H1 (cell line): ENCODE results near the gene ADARB2. TPM values are rescaled to one million over a fixed set of nuclear protein-coding genes. Genes with fewer than 3 reads are reported as not detected.

Source experiments
- CTCF ChIA-PET: fragments of 300-600 bp; sonication (Branson Sonifier 250); formaldehyde crosslinking; loops from one replicate; lab custom pipeline; 2021; ENCODE audit not compliant: partially characterized antibody; lab: Charles Lee
- POLR2A ChIA-PET: fragments of 300-600 bp; sonication (Branson Sonifier 250); formaldehyde crosslinking; loops from one replicate; lab custom pipeline; 2021; ENCODE audit warnings: inconsistent platforms; ENCODE audit not compliant: partially characterized antibody; lab: Charles Lee
- DNase-seq, 2 experiments: peaks; one replicate each; pipeline versions ENCODE4 v3.0.0 to v3.0.0-alpha.2; 2010 to 2022; ENCODE audit warnings: low spot score in 2 of 2, low read depth in 1 of 2, mixed read lengths in 1 of 2
- FAIRE-seq: peaks from 2 replicates; lab custom pipeline; 2011; peaks lifted over from hg19 to GRCh38; lab: Jason Lieb, UNC
- H2AFZ ChIP-seq: 2 replicates; pipeline ENCODE4 v1.8.1; 2012; ENCODE audit warnings: low read length, inconsistent platforms
- H2AK5ac ChIP-seq: 2 replicates; pipeline ENCODE4 v1.6.1; 2013; ENCODE audit warnings: low read depth, low read length
- H2BK120ac ChIP-seq: replicated peaks from 2 replicates; pipeline ENCODE3; 2013; ENCODE audit warnings: low read depth, low read length, inconsistent platforms
- H2BK12ac ChIP-seq: 2 replicates; pipeline ENCODE4 v1.6.1; 2013; ENCODE audit warnings: low read depth, low read length
- H2BK15ac ChIP-seq: 2 replicates; pipeline ENCODE4 v1.6.1; 2013; ENCODE audit warnings: low read length
- H2BK20ac ChIP-seq: 2 replicates; pipeline ENCODE4 v1.6.1; 2013; ENCODE audit warnings: low read length
- H2BK5ac ChIP-seq: 2 replicates; pipeline ENCODE4 v1.6.1; 2013; ENCODE audit warnings: low read depth, low read length
- H3K14ac ChIP-seq: 2 replicates; pipeline ENCODE4 v1.6.1; 2013; ENCODE audit warnings: inconsistent platforms; ENCODE audit not compliant: insufficient read length
- H3K18ac ChIP-seq: 2 replicates; pipeline ENCODE4 v1.6.1; 2013; ENCODE audit warnings: low read length; ENCODE audit errors: extremely low read depth
- H3K23ac ChIP-seq: 2 replicates; pipeline ENCODE4 v1.6.1; 2013; ENCODE audit warnings: inconsistent platforms; ENCODE audit not compliant: insufficient read length
- H3K23me2 ChIP-seq: 2 replicates; pipeline ENCODE4 v1.6.1; 2013; ENCODE audit warnings: low read depth, low read length
- H3K27ac ChIP-seq: 2 replicates; pipeline ENCODE4 v1.6.1; 2011; ENCODE audit warnings: low read depth, low read length, inconsistent platforms
- H3K27me3 ChIP-seq, 4 experiments: replicated peaks in 1 of 4; 1 replicate in 1 of 4; 2 replicates in 3 of 4; pipeline versions ENCODE4 v1.6.1 to v1.8.1; 2011 to 2013; ENCODE audit warnings: low read length in 3 of 4, mild to moderate bottlenecking in 3 of 4, inconsistent platforms in 2 of 4, mixed read lengths in 2 of 4, moderate library complexity in 1 of 4; ENCODE audit not compliant: control insufficient read depth in 3 of 4, insufficient read depth in 3 of 4; ENCODE audit errors: extremely low read depth in 1 of 4
- H3K36me3 ChIP-seq, 4 experiments: 2 replicates each; pipeline versions ENCODE4 v1.6.1 to v1.8.1; 2011 to 2013; ENCODE audit warnings: mild to moderate bottlenecking in 4 of 4, low read length in 3 of 4, moderate library complexity in 2 of 4, control low read depth in 1 of 4, inconsistent platforms in 1 of 4; ENCODE audit not compliant: insufficient read depth in 4 of 4, control insufficient read depth in 2 of 4
- H3K4ac ChIP-seq: replicated peaks from 2 replicates; pipeline ENCODE3; 2013; ENCODE audit warnings: low read length, low read depth, mixed read lengths, inconsistent platforms; ENCODE audit not compliant: insufficient read length
- H3K4me1 ChIP-seq, 4 experiments: replicated peaks in 1 of 4; 1 replicate in 1 of 4; 2 replicates in 3 of 4; pipeline versions ENCODE4 v1.6.1 to v1.8.1; 2011 to 2013; ENCODE audit warnings: low read length in 3 of 4, inconsistent platforms in 2 of 4, mixed read lengths in 1 of 4; ENCODE audit not compliant: insufficient read depth in 4 of 4, control insufficient read depth in 3 of 4
- H3K4me2 ChIP-seq, 2 experiments: 2 replicates each; pipeline versions ENCODE4 v1.6.1 to v1.8.1; 2011 to 2013; ENCODE audit warnings: low read depth in 2 of 2, low read length in 2 of 2, control low read depth in 1 of 2, inconsistent platforms in 1 of 2, mild to moderate bottlenecking in 1 of 2; ENCODE audit not compliant: insufficient read depth in 1 of 2
- H3K4me3 ChIP-seq, 4 experiments: fragments of 200-600, 300-600 bp in 1 of 4; sonication (generic), shearing (Covaris generic), sonication (Bioruptor Twin) in 1 of 4; 2 replicates each; pipeline versions ENCODE4 v1.5.1 to v1.8.1; 2011 to 2016; ENCODE audit warnings: low read length in 4 of 4, low read depth in 3 of 4, control low read depth in 2 of 4, inconsistent platforms in 2 of 4, mild to moderate bottlenecking in 2 of 4, mixed read lengths in 1 of 4, moderate library complexity in 1 of 4; ENCODE audit not compliant: insufficient read depth in 2 of 4; ENCODE audit errors: extremely low read depth in 1 of 4
- H3K56ac ChIP-seq: replicated peaks from 2 replicates; pipeline ENCODE3; 2013; ENCODE audit warnings: low read depth, mild to moderate bottlenecking, mixed read lengths, low read length, inconsistent platforms; ENCODE audit not compliant: insufficient read length
- H3K79me1 ChIP-seq: 2 replicates; pipeline ENCODE4 v1.6.1; 2013; ENCODE audit warnings: low read depth, low read length, control low read depth
- H3K79me2 ChIP-seq, 2 experiments: 2 replicates each; pipeline versions ENCODE4 v1.6.1 to v1.8.1; 2012 to 2013; ENCODE audit warnings: low read length in 2 of 2, mild to moderate bottlenecking in 2 of 2, inconsistent platforms in 1 of 2; ENCODE audit not compliant: insufficient read depth in 2 of 2, control insufficient read depth in 1 of 2
- H3K9ac ChIP-seq, 4 experiments: replicated peaks in 1 of 4; 1 replicate in 1 of 4; 2 replicates in 3 of 4; pipeline versions ENCODE4 v1.6.1 to v1.8.1; 2011 to 2013; ENCODE audit warnings: low read depth in 3 of 4, low read length in 3 of 4, control low read depth in 2 of 4, mild to moderate bottlenecking in 2 of 4, moderate library complexity in 2 of 4, inconsistent platforms in 1 of 4; ENCODE audit errors: extremely low read depth in 1 of 4
- H3K9me3 ChIP-seq, 2 experiments: 2 replicates each; pipeline versions ENCODE4 v1.6.1 to v1.8.1; 2012 to 2013; ENCODE audit warnings: mild to moderate bottlenecking in 2 of 2, moderate library complexity in 2 of 2, control low read depth in 1 of 2, inconsistent platforms in 1 of 2, low read depth in 1 of 2, low read length in 1 of 2, mixed read lengths in 1 of 2; ENCODE audit not compliant: insufficient read depth in 2 of 2
- H4K20me1 ChIP-seq, 2 experiments: replicated peaks in 1 of 2; 2 replicates each; pipeline versions ENCODE3 to v1.8.1; 2011 to 2013; ENCODE audit warnings: inconsistent platforms in 2 of 2, low read length in 2 of 2, mild to moderate bottlenecking in 1 of 2; ENCODE audit not compliant: insufficient read depth in 2 of 2, control insufficient read depth in 1 of 2
- H4K5ac ChIP-seq: 2 replicates; pipeline ENCODE4 v1.6.1; 2013; ENCODE audit warnings: low read length, low read depth, mixed read lengths, inconsistent platforms; ENCODE audit not compliant: insufficient read length
- H4K8ac ChIP-seq: 2 replicates; pipeline ENCODE4 v1.8.0; 2013; ENCODE audit warnings: mild to moderate bottlenecking, moderate library complexity, low read length, inconsistent platforms; ENCODE audit not compliant: insufficient read depth; ENCODE audit errors: extremely low read depth
- H4K91ac ChIP-seq: replicated peaks from 2 replicates; pipeline ENCODE3; 2013; ENCODE audit warnings: low read length, mixed read lengths, inconsistent platforms; ENCODE audit not compliant: insufficient read length
- ASH2L ChIP-seq: fragments of 200-600, 300-600 bp; sonication (generic); IDR thresholded peaks from one replicate; pipeline ENCODE4 v1.7.1; 2017; ENCODE audit warnings: low read length
- ATF3 ChIP-seq: IDR thresholded peaks from 2 replicates; pipeline ENCODE4 v1.6.1; 2011; ENCODE audit warnings: low read depth, mild to moderate bottlenecking, low read length; ENCODE audit not compliant: insufficient read depth
- BACH1 ChIP-seq: IDR thresholded peaks from 2 replicates; pipeline ENCODE4 v1.6.1; 2012; ENCODE audit warnings: low read length, improper control_type of control experiment
- BRCA1 ChIP-seq: IDR thresholded peaks from 2 replicates; pipeline ENCODE4 v1.6.1; 2012; ENCODE audit warnings: low read depth, low read length, improper control_type of control experiment
- CBX5 ChIP-seq: fragments of 300-800, 300-1000 bp; sonication (generic); IDR thresholded peaks from 2 replicates; pipeline ENCODE4 v1.7.1; 2016; ENCODE audit warnings: antibody characterized with exemption, low read length, low read depth
- CHD2 ChIP-seq: IDR thresholded peaks from 2 replicates; pipeline ENCODE4 v1.6.1; 2012; ENCODE audit warnings: low read length, improper control_type of control experiment
- CREB1 ChIP-seq: IDR thresholded peaks from 2 replicates; pipeline ENCODE4 v1.6.1; 2012; ENCODE audit warnings: inconsistent platforms
- EGR1 ChIP-seq: IDR thresholded peaks from 2 replicates; pipeline ENCODE4 v1.6.1; 2011; ENCODE audit warnings: low read depth, low read length, borderline replicate concordance
- EZH2 ChIP-seq: fragments of 200-600 bp; sonication (generic); IDR thresholded peaks from 2 replicates; pipeline ENCODE4 v1.7.1; 2012; ENCODE audit warnings: low read depth, mild to moderate bottlenecking, moderate library complexity, low read length, inconsistent platforms; ENCODE audit not compliant: severe bottlenecking
- POLR2A ChIP-seq, 2 experiments: IDR thresholded peaks; 1 replicate in 1 of 2; 2 replicates in 1 of 2; pipeline ENCODE4 v1.6.1; 2011; ENCODE audit warnings: low read depth in 2 of 2, low read length in 2 of 2, mild to moderate bottlenecking in 2 of 2; ENCODE audit errors: control extremely low read depth in 1 of 2
- RXRA ChIP-seq: IDR thresholded peaks from 2 replicates; pipeline ENCODE4 v1.6.1; 2011; ENCODE audit warnings: low read depth, mild to moderate bottlenecking, low read length, moderate library complexity; ENCODE audit not compliant: insufficient read depth
- SAP30 ChIP-seq: fragments of 300-600 bp; sonication (generic); IDR thresholded peaks from 2 replicates; pipeline ENCODE4 v1.7.1; 2012; ENCODE audit warnings: low read length, moderate library complexity, mild to moderate bottlenecking, inconsistent platforms; ENCODE audit not compliant: insufficient read depth, insufficient replicate concordance
- SP1 ChIP-seq: IDR thresholded peaks from 2 replicates; pipeline ENCODE4 v1.6.1; 2011; ENCODE audit warnings: low read depth, low read length
- SP4 ChIP-seq: IDR thresholded peaks from 2 replicates; pipeline ENCODE4 v1.6.1; 2012; ENCODE audit warnings: low read length, inconsistent platforms
- WGBS, 2 experiments: shearing (Covaris generic) in 1 of 2; methylation state at CpG; one replicate each; pipeline versions ENCODE4 v1.1.6 to v1.1.7; 2013 to 2015; ENCODE audit warnings: low lambda C conversion rate in 2 of 2, mixed read lengths in 2 of 2, inconsistent platforms in 1 of 2, low coverage in 1 of 2, missing lambda C conversion rate in 1 of 2; ENCODE audit not compliant: insufficient replicate concordance in 2 of 2, insufficient coverage in 1 of 2, insufficient read length in 1 of 2; ENCODE audit errors: extremely low coverage in 1 of 2, missing lambda C conversion rate in 1 of 2; 5-methylcytosine and 5-hydroxymethylcytosine counted together
- polyA plus RNA-seq, 7 experiments: library from polyadenylated mRNA; depleted of rRNA in 3 of 7; stranded (reverse) in 5 of 7; unstranded in 2 of 7; fragments of >200 nt in 5 of 7; fragments of 200-250 nt in 2 of 7; gene quantifications; 1 replicate in 5 of 7; 2 replicates in 1 of 7; 4 replicates in 1 of 7; pipeline versions ENCODE4 v1.2.1 to v1.2.3, GENCODE V29; 2011 to 2013; ENCODE audit warnings: missing spikeins in 2 of 7, mixed read lengths in 2 of 7
- total RNA-seq: library from RNA; stranded (reverse); fragmentation: NEBNext Ultra II Directional; extraction: Animal tissue kit (Norgen Biotek cat#: 25700); gene quantifications from 2 replicates; pipeline ENCODE4 v1.2.1, GENCODE V29; 2021
- TF ChIP-seq, protein P1 (sequence below): IDR thresholded peaks from 2 replicates; pipeline ENCODE4 v1.6.1; 2011; ENCODE audit warnings: low read length, improper control_type of control experiment

The ADARB2 gene
- total and polyA plus RNA-seq, 2 of the 8 experiments (the other 6 are each of a cell fraction or from before 2014, with no cell fraction given) = 2.2 to 2.8 TPM

DNA sequence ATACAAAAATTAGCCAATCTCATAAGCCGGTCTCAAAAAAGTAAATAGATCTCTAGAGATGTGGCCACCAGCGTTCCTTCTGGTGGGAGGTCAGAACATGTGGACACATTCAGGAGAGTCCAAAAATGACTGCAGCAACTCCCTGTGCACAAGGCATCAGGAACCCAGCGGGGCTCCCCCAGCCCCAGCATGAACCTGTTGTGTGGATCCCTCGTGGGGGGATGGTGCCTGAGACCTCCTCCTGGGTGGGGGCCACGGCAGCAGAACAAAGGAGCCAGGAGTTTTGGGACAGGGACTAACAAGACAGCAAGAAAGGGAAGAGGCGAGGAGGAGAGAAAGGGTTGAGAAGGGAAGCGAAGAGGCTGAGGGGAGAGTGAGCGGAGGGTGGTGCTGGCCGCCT, 559.4 kb downstream of the ADARB2 start:
- Histone ChIP-seq H2AFZ (no peak overlapping the region), H3K4me2 (no peak overlapping the region), H3K79me1 (no peaks in the 10 kb centered on the region), H2BK15ac (no peak overlapping the region), H3K4me3 (no peak overlapping the region), H3K23ac (no peak overlapping the region), H3K56ac (no peak overlapping the region), H4K8ac (no peak overlapping the region), H2BK20ac (no peak overlapping the region), H3K36me3 (no peaks in the 10 kb centered on the region), H4K20me1 (no peaks in the 10 kb centered on the region), H3K23me2 (no peaks in the 10 kb centered on the region), H4K5ac (no peak overlapping the region), H3K27ac (no peak overlapping the region), H3K79me2 (no peaks in the 10 kb centered on the region), H2BK120ac (no peak overlapping the region), H2AK5ac (no peak overlapping the region), H3K14ac (no peak overlapping the region), H3K27me3 (no peaks in the 10 kb centered on the region), H3K9ac (no peak overlapping the region), H3K4ac (no peak overlapping the region), H4K91ac (no peak overlapping the region), H3K9me3 (no peaks in the 10 kb centered on the region), H2BK5ac (no peak overlapping the region), H3K4me1 (peaks cover 0 to 7% (median 3%) of the 10 kb centered on the region in 4 experiments; a peak in 2 of 7 replicates), H2BK12ac (no peak overlapping the region), H3K18ac (no peak overlapping the region)
- WGBS, 2 experiments = 86% methylated on average over 9 of the region's 9 CpGs; no CpG with 5 or more reads in 1 of the 2 experiments
- DNase-seq (no peak), FAIRE-seq (no peak)
- ChIA-PET POLR2A (no interaction called here), CTCF (interaction anchor here (0.9 to 1.3 kb wide), 3 partner anchors 17 to 68 kb away, joined by 3 to 4 read pairs (median 4); no protein-coding TSS in a partner anchor)
- TF ChIP-seq ASH2L = no peak
- no peak for TF ChIP-seq RXRA
- no peak for TF ChIP-seq CREB1
- no peak for TF ChIP-seq CHD2
- TF ChIP-seq EGR1 = no peak
- no peak for TF ChIP-seq BACH1
- TF ChIP-seq POLR2A (IDR thresholded peaks at IDR 0.05; ENCODE audit: control extremely low read depth in 1 of 2, low read depth in 2 of 2, low read length in 2 of 2) = no peak
- no peak for TF ChIP-seq BRCA1
- TF ChIP-seq SP1 = no peak
- no peak for TF ChIP-seq SAP30
- no peak for TF ChIP-seq ATF3
- TF ChIP-seq CBX5 = no peak
- no peak for TF ChIP-seq EZH2
- no peak for TF ChIP-seq SP4
- TF ChIP-seq, protein P1, sequence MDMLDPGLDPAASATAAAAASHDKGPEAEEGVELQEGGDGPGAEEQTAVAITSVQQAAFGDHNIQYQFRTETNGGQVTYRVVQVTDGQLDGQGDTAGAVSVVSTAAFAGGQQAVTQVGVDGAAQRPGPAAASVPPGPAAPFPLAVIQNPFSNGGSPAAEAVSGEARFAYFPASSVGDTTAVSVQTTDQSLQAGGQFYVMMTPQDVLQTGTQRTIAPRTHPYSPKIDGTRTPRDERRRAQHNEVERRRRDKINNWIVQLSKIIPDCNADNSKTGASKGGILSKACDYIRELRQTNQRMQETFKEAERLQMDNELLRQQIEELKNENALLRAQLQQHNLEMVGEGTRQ = no peak
